Tongue (tissue), 2 donors: ENCODE measurements around the gene KCP. TPM values are rescaled to one million over a fixed set of nuclear protein-coding genes. Genes with fewer than 3 reads are reported as not detected.
A peak's percentile ranks its signal among the peaks of the same experiment; 100 is the strongest.
"Not testable (repeated sequence)": the region's sequence is repeated elsewhere in the genome, so short reads cannot be mapped to it uniquely, and the experiment has no call there.

Experiments
- DNase-seq: peaks from one replicate; pipeline ENCODE4 v3.0.0-alpha.2; 2015
- total RNA-seq: library from RNA; depleted of rRNA; stranded (reverse); fragments of >200 nt; gene quantifications from one replicate; pipeline ENCODE4 v1.2.3, GENCODE V29; 2014

The KCP gene
- total RNA-seq, 1 donor from 2014 or later = 0.72 TPM

DNA sequence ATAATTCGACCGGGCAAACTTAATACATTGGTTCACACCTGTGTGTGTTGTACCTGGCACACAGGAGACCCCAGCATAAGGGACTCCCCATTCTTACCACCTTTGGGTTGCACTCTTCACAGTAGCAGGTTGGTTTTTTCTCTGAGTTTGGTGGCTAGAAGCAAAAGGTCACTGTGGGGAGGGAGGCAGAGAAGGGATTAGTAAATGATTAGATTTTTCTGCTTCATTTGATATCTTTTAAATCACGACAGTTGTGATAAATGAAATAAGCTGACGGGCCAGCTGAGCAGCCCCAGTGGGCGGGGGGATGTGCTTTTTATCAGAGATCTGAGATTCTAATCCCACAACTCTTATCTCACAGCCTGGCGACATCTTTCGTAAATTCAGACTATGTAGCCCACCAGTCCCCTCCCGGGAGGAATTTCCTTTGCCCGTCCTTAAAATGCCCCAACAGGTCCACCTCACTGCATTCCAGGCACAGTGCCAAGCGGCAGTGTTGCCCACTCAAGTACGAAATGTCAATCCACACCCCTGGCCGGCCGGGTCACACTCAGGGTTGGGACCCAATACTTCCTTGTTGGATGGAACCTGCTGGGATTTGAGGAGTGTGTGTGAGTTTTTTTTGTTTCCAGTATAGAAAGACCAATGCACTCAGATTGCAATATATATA is 10.5 kb upstream of the KCP start:
- no peak for DNase-seq

DNA sequence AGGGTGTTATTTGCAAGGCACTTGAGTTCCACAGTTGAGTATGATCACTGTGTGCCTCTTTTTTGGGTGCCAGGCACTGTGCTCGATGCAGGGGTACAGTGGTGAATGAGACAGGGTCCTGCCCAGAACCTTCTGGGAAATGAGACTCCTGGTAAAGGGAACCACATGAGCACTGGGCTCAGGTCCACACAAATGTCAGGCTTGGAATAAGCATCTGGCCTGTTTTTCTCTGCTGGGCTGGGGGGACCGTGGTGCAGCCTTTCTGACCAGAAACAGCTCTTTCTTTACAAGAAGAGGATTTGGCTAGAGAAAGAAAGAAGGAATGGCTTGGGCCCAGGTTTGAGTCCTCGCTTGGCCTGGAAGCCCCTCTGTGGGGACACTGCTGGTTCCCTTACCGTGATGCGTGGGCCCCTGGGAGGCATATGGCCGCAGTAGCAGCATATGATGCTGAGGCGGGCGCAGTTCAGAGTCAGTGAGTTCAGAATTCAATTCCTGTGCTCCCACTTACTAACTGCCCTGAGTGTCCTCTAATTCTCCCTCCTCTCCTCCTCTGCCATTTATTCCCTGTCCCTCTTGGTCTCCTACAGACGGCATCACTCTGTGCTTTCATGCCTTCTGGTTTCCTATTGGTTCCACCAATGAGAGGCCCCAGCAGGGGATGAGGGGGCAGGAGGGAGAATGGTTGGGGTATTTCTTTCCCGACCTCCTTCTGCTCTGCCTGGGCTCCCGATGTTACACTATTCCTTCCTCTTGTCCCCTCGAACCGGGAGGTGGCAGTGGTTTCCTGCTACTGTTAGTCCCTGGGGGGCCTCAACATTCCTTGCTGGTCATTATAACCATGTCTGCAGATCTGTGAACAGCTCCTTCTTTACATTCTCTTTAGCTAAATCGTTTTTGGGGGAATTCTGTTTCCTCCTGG is 9.6 kb upstream of the KCP start:
- DNase-seq = peak; percentile 68

DNA sequence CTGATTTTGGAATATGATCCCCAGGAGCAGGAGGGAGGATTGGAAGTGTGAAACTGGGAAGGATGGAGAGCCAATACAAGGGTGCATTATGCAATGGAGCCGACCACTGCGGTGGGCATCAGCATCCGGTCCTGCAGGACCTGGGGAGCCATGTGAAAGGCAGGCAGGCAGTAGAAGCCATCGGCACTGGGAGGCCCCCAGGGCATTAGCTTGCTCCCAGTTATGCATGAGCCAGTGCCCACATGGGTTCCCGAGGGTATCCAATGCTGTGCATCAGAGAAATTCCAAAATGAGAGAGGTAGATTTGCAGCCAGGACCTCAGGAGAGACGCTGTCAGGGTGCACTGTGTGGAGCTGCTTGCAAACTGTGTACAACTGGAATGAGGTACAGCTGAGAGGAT is 8.7 kb upstream of the KCP start:
- DNase-seq = no peak

DNA sequence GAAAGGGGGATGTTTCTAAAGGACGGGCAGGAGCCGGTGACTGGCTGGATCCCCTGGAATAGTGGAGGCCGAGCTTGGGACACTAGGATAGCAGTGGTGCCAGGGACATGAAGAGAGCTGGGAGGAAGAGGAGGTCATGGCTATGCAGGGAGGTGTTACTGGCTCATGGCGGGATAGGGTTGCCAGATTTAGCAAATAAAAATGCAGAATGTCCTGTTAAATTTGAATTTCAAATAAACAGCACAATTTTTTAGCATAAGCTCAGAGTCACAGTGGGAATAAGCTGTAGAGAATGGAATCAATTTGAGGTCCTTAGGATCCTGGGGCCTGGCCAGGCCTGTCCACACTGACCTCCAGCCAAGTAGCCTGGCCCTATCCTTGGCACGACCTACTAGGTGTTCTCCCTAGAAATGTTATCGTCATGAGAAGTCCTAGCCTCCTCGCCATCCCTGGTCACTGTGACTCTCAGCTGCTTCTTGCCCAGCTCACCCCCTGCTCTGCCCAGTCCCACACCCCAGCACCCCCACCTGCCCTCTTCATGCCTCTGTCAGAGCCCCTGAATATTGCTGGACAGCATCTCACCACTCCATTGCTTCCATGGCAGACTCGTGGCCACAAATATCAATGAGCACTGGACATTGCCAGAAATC is 7.6 kb upstream of the KCP start:
- DNase-seq = no peak

DNA sequence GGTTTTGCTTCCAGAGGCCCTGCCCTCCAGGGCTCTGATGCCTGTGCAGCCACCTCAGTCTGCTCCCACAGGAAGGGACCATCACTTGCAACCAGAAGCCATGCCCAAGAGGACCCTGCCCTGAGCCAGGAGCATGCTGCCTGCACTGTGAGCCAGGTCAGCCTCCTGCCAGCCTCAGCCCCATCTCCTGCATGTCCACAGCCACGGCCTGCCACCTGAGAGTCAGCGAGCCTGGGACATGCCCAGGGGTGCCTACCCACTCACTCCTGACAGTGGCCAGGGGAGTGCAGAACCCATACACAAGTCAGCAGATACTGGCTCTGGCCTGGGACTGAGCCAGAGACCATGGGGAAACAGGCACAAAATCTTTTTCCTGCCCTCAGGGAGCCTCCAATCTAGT is 6.6 kb upstream of the KCP start:
- DNase-seq = no peak

DNA sequence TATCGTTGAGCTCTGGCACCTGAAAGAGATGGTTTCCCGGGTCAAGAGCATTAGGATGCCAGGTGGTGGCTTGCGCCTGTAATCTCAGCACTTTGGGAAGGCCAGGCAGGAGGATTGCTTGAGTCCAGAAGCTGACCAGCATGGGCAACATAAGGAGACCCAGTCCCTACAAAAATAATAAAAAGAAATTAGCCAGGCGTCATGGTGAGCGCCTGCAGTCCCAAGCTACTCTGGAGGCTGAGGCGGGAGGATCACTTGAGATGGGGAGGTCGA is 6.1 kb upstream of the KCP start:
- DNase-seq = no peak

DNA sequence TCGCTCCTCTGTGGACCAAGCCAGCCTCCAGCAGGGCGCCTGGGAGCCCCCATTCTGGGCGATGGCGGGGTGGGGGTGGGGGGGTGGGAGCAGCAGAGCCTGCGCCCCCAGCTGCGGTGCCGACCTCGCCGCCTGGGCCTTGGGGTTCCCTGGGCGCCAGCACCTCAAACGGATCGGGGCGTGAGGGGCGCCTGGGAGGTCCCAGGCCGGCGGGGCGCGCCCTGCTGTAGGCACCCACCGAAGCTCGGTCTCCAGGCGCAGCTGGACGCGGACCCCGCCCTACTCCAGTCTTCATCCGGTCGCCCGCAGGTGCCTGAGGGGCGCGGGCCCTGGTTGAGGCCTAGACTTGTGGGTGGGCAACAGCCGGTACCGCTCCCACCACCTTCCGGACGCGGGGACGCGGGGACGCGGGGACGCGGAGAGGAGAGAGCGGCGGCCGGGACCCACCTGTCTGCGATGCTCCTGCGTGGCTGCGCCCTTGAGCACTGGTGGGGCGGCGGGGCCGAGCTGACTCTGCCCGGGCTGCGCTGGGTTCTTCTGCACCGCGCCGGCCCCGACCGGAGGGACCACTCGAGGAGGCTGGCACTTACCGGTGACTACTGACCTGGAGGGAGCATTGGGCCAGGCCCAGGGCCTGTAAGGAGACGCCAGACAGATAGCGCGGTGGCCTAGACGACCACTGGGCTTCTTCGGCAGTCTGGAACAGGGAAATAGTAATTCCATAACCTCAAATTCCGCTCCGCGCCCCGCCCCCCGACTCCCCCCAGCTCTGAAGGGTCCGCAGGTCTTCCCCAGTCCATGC is 5.5 kb upstream of the KCP start:
- no peak for DNase-seq

DNA sequence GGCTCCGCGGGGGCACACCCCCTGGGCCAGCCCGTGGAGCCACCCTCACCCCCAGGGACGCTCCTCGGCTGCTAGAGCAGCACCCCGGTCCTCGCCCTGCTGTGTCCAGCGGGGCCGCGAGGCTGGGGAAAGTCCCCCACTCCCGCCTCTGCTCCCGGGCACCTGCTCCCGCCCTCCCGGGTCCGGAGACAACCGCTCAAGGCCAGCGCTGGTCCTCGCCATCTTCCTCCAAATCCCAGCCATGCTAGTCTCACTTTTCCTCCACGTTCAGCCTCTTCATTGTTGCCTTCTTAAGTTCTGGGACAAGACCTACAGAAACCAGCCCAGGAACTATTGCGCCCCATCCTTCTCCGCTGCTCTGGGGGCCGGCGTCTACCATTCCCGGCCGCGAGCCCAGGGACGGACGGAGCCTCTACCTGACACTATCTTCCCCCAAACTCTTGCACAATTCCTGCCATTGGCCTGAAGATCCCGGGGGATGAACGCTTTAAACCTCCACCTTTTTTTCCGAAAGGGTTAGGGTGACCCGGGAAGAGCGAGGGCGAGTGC is 4.8 kb upstream of the KCP start:
- DNase-seq = no peak

DNA sequence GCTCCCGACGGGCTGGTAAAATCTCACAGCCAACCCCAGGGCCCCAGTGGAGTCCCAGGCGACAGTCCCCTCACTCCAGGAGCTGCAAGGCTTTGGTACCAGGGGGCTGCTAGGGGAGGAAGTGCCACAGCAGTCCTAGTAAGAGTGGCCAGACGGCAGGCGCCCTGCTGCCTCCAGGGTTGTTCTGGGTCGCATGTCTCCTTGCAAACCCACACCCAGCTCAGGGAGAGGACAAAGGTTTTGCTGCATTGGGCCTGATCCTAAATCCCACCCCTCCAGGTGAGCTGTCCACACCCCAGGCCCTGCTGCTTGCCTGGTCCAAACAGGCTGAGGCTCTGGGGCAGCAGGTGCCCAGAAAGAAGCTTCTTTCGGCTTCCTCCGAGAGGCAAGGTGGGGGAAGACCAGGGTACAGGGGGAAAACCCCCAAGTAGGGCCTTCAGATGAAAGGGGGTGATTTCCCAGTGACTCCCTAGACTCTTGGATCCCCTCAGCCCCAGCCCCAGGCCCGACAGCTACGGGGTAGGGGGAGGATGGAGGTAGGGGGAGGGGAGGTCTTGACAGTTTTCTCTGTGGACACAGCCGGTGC is 4.2 kb upstream of the KCP start:
- DNase-seq = no peak

DNA sequence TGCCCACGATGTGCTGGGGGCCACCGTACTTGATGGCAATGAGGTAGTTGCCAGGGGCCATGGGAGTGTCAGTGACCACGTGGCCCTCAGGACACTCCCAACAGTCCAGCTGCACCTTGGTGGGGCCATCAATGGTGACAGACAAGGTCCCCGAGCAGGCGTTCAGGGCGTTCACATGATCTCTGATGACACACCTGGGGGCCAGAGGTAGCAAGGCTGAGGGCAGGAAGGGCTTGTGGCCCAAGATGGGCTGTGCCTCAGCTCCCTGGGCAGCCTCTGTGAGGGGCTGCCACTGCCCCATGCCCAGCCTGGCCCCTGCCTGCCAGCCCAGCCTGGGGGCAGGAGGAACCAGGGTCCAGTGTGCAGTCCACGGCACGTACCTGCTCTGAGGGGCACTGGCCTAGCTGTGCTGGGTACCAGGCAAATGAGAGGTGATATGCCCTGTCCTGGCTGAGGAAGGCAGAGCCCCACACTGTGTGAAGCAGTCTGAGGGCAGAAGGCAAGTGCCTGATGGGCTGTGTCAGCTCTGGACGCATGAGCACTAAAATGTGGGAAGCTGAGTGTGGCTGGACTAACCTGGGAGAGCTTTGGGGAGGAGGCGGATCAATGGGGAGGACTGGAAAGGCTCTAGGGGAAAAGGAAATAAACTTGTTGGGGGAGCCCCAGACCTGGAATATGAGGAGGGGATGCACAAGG is 3.5 kb upstream of the KCP start:
- DNase-seq = no peak

DNA sequence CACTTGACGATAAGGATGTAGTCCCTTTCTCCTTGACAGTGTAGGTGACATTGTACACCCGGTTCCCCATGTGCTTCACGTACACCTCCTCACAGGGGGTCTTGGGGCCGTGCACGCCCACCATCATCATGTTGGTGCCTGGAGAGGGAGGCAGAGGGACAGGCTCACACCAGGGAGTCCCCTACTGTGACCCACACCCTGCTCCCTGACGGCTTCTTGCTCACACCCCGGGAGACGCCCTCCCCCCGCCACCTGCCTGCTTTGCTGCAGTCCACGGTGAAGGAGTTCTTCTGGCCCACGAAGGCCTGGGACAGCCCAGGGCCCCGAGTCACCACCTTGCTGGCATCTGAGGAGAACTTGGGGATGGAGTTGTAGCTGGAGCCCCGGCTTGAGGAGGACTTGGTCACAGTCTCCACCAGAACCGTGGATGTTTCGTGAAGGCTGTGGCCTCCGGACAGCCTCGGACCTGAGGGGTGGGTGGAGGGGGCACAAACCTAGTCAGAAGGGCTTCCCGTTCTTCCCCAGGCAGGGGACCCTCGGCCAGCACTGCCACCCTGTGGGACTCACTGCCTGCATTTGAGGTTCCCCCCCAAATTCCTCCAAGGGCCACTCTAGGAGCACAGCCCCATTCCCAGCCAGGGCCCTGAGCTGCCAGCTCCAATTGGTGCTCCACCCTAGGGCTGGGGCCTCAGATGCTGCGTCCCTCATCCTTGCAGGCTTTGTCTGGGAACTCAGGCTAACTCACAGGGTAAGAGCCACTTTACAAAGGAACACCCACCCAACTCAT is 2.4 kb upstream of the KCP start:
- DNase-seq = not testable (repeated sequence)

DNA sequence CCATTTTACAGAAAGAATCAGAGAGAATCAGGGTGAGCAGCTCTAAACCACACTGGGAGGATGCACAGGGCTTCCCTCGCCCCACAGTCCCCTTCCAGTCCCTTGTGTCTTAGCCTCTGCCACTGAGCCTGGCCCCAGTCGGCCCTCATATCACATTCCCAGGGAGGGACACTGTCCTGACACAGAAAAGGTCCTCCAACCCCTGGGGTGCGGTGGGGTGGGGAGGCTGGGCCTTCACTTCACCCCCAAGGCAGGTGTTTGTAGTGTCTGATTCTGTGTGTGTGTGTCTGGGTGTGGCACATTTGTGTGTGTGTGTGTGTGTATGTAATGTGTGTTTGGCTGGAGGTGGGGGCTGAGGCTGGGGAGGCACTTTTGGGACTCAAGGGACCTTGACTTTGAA is 1.8 kb upstream of the KCP start:
- DNase-seq = no peak

DNA sequence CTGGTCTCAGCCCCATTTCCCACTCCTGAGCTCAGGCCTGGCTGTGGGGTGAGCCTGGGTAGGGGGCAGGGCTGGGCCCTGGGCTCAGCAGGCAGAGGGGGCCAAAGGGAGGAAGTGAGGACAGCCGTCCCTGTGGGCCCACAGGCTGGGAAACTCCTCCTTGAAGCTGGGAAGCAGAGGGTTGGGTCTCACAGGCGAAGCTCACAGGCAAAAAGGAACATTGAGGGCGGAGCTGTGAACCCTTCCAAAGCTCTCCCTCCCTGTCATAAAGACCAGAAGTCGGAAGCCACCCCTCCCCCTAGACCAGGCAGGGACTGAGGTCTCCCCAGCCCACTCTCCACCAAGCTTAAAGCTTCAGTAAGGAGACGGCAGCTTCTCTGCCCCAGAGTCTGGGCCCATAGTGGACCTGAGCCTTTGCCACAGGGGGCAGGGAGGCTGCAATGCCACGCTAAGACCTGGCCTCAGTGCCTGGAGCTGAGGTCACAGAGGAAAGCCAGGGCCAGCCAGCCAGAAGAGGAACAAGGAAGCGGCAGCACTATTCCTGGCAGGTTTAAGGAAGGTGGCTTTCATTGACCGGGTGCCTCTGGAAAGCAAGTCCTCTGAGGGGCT is 1.0 kb upstream of the KCP start:
- DNase-seq = peak; percentile 53

DNA sequence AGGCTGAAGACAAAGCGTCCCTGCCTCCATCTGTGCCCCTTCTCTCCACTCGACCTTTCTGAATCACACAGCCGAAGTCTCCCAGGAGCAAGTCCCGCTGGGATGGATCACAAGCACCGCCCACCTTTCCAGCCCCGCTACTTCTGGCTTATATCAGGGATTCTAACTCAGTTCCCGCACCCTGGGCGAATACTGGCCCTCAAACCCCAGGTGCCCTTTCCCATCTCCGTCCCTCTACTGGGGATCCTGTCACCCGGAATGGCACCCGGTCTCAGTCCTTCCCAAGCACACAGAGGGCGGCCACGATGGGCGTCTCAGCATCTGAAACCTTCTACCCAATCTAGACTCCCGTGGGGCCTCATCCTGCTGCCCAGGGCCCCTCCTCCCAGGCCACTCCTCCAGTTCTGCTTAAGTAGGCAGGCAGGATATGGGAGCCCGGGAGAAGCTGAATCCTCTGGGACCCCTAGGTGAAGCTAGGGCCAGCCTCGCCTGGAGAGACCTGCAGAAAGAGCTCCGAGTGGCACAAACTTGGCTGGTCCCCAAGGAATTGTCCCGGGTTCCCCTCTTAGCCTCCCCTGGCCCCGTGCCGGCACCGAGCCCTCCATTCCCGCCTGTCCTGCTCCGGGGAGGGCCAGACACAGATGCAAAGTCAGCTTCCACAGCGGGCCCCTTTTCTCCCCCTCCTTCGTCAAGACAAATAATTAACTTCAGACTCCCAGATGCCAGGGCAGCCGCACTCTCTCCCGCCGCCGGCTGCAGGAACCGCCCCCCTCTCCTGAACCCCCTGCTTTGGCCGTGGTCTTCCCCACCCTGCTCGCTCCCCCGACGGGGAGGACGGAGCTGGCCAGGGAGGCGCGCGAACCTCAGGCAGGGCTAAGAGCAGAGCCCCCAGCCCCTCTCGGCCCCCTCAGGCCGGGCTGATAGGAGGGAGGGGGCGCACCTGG is 612 bp downstream of the KCP start:
- DNase-seq = peak; percentile 34

DNA sequence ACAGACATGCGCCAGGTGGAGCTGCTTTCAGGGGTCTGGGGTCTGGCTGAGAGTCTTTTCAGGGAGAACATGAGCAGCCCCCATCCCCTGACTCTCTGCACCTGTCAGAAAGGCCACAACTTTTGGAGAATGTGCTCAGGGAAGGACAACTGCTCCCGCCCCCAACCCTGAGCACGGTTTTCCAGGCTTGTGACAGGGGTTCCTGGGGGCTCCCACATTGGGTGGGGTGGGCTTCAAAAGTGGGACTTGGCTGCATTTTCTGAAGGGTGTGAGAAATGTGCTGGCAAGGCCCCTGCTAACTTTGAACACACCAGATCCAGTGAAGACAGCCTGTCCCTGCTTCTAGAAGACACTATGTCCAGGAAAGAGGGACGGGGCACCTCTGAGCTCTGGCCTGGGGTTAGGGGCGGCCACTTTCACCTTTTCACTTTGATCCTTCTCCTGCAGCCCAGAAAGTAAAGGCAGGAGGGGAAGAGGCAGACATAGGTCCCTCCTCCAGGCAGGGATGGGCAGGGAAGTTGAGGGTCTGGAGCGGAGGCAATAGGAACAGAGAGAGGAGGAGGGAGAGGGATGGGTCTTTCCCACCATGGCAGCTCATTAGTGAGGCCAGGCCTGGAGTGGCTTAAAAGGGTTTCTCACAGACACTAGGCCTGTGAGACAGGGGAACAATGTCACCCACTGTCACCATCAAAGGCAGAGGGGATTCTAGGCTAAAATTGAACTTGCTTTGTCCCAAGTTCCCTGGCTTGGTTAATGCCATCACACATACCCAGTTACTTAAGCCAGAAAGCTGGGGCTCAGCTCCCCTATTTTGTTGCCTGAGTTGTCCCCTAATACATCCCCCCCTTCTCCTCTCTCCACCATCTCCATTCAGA is 1.5 kb downstream of the KCP start:
- no peak for DNase-seq

DNA sequence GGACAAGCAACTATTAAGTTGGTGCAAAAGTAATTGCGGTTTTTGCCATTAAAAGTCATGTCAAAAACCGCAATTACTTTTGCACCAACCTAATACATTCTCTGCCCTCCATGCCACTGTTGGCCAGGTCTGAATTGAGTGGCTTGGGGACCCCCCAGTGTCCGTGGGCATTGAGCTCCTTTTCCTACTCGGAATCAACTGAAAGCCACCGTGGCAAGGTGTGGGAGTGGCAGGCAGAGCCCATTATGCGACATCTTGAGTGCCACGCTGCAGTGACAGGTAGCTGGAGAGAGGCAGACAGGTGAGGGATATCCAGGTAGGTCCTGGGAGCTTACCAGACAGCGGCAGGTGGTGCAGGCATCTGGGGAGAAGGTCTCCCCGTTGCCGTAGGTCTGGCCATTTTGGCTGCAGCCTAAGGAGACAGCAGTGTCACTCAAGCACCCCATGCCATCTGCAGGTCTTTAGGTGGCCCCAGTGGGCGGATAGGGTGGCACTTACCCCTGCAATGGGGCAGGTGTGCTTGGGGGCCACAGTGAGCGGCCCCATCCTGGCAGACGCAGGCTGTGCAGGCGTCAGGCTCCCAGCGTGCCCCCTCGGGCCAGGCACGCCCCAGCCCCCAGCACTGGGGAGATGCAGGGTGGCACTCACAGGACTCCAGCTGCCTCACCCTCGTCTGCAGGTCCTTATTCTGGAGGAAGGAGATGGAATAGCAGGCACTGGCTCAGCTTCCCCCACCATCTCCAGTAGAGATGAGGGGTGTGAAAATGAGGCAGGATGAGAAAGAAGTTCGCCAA is 3.5 kb downstream of the KCP start:
- no peak for DNase-seq
